GM18526 (cell line): Measurements from ENCODE around the gene UNC119B.

Experiments
- POLR2A ChIP-seq: IDR thresholded peaks from 3 replicates; pipeline ENCODE4 v1.6.1; 2011; ENCODE audit not compliant: insufficient read length; ENCODE audit errors: extremely low read depth

Gene UNC119B

DNA sequence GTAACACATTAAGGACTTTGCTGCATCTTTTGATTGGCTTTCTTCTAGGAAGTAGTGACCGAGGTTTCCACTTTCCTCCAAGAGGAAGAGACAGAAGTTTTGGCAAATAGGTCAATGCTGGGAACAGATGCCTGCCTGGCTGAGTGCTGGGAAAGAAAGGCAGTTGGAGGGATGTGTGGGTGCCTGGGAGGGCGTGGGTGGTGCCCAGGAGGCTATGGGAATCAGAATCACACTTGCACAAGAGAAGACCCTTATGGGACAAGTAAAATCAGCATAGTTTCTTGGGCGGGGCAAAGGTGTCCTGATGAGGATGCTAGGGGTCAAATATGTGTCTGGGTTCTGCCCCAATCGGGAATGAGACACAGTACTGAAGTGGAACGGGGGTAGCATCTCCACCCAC is 14.5 kb downstream of the UNC119B start:
- TF ChIP-seq POLR2A = no peak

DNA sequence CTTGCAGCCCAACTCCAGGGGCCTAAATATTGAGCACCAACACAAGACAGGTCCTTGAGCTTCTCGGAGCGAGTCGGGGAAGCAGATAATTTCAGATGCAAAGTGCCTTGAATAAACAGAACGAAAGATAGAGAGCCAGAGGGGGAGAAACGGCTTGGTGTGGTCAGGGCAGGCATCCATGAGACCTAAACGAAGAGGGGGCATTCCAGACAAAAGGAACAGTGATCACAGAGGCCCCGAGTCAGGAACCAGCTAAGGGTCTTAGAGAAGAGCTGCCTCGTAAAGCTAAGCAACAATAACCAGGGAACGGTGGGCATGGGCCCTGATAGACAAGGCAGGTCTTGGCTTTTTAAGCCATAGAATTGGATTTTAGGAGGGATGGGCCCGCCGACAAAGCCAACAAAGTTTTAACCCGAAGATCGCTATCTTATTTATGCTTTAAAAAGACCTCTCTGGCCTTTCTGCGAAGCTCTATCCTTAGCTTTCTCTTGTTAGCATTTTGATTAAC is 14.9 kb downstream of the UNC119B start:
- no peak for TF ChIP-seq POLR2A

- TF ChIP-seq POLR2A = peak; percentile 75
Measured at GRCh38 chr12:120725659-120726509, 15.6 kb downstream of the UNC119B start, which contains the start of gene ACADS. ACADS (plus strand) TSS chr12:120725826; CDS start chr12:120725886, 60 bp downstream.

DNA sequence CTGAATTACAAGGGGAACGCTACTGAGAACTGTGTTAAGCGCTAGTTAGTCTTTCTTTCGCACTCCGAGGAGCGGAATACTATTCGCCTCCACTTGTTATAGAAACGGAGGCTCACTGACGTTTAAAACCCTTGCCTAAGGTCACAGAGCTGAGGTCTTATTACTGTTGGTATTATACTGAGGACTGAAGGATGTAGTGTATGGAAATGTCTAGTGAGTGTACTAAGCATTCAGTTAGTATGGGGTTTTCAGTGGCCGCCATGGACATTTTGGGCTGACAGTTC is 16.2 kb downstream of the UNC119B start:
- TF ChIP-seq POLR2A = no peak

DNA sequence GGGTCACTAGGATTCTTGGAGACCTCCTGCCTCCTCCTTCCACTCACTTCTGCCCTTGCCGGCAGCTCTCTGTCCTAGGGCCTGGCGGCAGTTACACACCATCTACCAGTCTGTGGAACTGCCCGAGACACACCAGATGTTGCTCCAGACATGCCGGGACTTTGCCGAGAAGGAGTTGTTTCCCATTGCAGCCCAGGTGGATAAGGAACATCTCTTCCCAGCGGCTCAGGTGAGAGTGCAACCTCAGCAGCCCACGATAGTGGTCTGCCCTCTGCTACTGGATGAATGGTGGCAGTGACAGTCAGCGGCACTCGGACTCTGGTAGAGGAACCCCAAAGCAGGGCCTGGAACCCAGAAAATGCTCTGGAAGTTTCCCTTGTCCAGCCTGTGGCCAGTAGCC is 16.7 kb downstream of the UNC119B start:
- TF ChIP-seq POLR2A = no peak

DNA sequence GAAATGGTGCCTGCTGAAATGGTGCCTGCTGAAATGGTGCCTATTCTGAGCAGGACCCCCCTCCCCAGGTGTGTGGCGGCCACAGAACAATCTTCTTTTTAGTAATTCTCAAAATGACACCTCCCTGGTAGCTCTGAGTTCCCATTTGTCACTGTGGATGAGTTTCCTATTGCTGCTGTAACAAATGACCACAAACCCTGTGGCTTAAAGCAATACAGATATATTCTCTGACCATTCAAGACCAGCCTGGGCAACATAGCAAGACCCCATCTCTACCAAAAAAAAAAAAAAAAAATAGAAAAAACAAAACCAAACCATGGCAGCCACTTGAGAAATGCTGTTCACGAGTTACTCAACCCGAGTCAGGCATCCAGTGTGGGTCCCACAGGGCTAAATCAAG is 23.3 kb downstream of the UNC119B start:
- no peak for TF ChIP-seq POLR2A

GRCh38 chr12:120734210-120734609 is 24.0 kb downstream of the UNC119B start:
- no peak for TF ChIP-seq POLR2A

DNA sequence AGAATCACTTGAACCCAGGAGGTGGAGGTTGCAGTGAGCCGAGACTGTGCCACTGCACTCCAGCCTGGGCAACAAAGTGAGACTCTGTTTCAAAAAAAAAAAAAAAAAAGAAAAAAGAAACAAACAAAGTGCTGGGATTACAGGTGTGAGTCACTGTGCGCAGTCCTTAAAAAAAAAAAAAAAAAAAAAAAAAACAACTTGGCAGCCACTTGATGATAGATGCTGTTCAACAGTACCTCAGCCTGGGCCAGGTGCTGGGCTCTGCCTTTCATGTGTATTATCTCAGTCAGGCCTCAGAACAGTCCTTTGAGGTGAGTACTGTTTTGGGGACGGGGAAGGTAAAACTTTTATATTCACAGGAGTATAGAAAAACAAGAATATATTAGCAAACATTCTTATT is 24.9 kb downstream of the UNC119B start:
- TF ChIP-seq POLR2A = no peak

GRCh38 chr12:120736404-120737331 is 26.4 kb downstream of the UNC119B start:
- no peak for TF ChIP-seq POLR2A

DNA sequence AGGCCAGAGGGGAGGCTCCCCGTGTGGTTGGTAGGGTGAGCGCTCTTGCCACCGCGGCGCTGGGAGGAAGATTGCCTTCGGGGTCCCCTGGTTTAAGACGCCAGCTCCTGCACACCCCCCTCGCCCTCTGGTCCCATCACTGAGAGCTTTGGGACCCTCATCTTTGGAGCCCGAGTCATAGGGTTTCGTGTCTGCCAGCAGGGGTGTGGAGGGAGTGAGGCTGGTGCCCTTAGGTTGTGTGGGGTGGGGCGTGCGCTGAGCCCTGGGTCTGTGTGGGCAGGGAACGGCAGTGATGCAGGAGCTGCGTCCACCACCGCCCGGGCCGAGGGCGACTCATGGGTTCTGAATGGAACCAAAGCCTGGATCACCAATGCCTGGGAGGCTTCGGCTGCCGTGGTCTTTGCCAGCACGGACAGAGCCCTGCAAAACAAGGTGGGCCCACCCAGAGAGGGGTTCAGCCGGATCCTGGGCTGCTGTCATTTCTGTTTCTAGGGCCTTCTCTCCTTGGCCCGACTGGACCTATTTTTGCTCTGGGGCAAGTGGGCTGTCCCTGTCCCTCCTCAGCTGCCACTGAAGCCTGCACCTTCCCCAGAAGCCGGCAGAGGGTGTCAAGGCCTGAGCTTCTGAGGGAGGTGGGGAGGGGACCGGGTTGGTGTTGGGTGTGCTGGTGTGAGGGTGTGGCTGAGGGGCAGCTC is 27.4 kb downstream of the UNC119B start:
- TF ChIP-seq POLR2A = no peak

DNA sequence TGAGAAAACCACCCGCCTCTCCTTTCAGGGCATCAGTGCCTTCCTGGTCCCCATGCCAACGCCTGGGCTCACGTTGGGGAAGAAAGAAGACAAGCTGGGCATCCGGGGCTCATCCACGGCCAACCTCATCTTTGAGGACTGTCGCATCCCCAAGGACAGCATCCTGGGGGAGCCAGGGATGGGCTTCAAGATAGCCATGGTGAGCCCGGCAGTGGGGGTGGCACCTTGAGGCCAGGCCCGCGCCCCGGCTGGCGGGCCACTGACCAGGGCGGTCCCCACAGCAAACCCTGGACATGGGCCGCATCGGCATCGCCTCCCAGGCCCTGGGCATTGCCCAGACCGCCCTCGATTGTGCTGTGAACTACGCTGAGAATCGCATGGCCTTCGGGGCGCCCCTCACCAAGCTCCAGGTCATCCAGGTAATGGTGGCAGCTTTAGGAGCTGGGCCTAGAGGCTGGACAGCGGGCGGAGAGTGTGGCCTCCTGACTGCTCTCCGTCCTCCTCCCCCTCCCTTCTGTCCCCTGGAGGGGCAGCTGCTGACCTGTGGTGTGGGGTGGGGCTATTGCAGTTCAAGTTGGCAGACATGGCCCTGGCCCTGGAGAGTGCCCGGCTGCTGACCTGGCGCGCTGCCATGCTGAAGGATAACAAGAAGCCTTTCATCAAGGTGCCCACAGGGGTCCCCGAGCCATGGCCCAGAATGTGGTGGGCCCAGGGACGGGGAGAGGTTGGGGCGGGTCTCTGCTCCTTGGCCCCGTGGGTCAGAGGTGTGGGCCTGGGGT is 28.2 kb downstream of the UNC119B start:
- no peak for TF ChIP-seq POLR2A

GRCh38 chr12:120739031-120739762 is 28.9 kb downstream of the UNC119B start:
- no peak for TF ChIP-seq POLR2A

DNA sequence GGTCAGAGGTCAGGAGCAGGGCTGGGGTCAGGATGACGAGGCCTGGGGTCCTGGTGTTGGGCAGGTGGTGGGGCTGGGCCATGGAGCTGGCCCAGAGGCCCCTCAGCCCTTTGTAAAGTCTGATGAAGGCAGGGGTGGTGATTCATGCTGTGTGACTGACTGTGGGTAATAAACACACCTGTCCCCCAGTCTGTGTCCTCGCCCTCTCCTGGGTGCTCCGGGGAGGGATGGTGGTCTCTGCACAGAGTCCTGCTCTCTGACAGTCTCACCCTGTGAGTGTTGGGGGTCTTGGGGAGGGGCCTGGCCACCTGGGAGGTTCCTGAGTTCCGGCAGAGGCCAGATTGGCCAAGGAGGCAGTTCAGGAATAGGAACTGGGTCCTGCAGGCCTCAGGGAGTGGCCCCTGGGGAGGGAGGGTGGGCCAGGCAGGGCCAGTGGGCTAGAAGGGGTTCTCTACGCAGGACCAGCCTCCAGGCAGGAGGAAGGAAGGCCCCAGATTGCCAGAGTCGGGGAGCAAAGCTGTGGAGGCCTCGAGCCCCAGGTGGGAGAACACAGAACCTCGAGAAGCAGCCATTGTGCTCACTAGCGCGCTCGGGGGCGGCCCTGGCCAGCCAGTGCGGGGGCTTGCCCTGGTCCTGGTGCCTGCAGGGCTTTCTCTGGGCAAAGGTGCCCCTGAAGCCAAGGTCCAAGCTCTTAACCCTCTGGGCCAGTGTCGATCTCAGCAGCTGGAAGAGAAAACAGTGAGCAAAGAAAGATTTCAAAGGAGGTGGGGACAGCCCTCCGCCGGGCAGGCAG is 29.8 kb downstream of the UNC119B start:
- TF ChIP-seq POLR2A = no peak

GRCh38 chr12:120740871-120741270 is 30.6 kb downstream of the UNC119B start:
- TF ChIP-seq POLR2A = no peak
